Measurements from ENCODE around the gene NSD2. TPM values are rescaled to one million over a fixed set of nuclear protein-coding genes. Genes with fewer than 3 reads are reported as not detected.
A peak's percentile ranks its signal among the peaks of the same experiment; 100 is the strongest.

The NSD2 gene
- total and polyA plus RNA-seq, 9 of the 15 experiments (the other 6 are each of a cell fraction or from before 2014, with no cell fraction given), result 6.4 to 126 (median 58.8) TPM

DNA sequence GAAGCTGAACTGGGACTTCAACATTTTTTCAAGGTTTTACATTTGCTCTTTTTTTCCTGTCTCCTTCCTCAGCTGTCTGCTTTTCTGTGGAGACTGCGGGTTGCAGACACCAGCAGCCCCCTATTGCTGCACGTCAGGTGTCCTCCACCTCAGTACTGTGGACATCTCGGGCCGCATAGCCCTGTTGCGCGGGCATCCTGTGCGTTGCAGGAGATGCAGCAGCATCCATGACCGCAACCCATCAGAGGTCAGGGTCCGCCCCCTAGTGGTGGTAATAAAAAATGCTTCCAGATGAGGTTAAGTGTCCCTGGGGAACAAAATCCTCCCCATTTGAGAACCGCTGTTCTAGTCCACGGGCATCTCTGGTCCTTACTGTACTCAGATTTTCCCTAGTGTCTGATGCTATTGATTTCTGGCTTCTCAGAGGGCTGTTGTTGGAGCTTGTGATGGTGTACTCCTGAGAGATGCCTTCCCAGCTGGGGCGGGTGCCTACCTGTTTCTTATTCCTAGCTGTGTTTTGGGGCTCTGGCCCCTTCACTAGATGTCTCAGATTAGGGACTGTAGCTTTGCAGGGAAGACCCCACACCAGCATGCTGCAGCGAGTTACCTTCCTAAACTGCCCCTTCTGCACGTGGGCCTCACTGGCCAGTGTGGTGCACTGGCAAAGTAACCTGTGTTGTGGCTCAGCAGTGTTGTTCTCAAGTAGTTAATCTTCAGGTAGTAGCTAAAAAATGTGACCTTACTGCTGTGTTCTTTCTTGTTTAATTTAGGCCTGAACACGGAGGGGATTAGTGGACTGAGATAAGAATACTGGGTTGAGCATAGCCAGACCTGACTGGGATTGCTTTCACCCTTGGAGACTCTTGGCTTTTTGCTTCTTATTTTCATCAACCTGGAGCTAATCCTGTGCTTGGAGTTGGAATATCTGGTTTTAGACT is 28.2 kb downstream of the NSD2 start (continued):
- TF ChIP-seq ILK (tag; IDR thresholded peaks at IDR 0.05; ENCODE audit: borderline replicate concordance, low read depth) (no peak), ZNF586 (CRISPR knock-in tag; conservative IDR thresholded peaks at IDR 0.05) (no peak), ZMIZ1 (IDR thresholded peaks at IDR 0.05; ENCODE audit: low read depth in 2 of 2, low read length in 2 of 2) (0 out of 4 replicates have a peak, but pooled peaks of 1 of the 2 experiments have one; percentile 33)
- TF ChIP-seq, protein P1, sequence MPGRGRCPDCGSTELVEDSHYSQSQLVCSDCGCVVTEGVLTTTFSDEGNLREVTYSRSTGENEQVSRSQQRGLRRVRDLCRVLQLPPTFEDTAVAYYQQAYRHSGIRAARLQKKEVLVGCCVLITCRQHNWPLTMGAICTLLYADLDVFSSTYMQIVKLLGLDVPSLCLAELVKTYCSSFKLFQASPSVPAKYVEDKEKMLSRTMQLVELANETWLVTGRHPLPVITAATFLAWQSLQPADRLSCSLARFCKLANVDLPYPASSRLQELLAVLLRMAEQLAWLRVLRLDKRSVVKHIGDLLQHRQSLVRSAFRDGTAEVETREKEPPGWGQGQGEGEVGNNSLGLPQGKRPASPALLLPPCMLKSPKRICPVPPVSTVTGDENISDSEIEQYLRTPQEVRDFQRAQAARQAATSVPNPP (IDR thresholded peaks at IDR 0.05; ENCODE audit: borderline replicate concordance, insufficient read depth, insufficient read length), result no peak
- TF ChIP-seq, protein P2, sequence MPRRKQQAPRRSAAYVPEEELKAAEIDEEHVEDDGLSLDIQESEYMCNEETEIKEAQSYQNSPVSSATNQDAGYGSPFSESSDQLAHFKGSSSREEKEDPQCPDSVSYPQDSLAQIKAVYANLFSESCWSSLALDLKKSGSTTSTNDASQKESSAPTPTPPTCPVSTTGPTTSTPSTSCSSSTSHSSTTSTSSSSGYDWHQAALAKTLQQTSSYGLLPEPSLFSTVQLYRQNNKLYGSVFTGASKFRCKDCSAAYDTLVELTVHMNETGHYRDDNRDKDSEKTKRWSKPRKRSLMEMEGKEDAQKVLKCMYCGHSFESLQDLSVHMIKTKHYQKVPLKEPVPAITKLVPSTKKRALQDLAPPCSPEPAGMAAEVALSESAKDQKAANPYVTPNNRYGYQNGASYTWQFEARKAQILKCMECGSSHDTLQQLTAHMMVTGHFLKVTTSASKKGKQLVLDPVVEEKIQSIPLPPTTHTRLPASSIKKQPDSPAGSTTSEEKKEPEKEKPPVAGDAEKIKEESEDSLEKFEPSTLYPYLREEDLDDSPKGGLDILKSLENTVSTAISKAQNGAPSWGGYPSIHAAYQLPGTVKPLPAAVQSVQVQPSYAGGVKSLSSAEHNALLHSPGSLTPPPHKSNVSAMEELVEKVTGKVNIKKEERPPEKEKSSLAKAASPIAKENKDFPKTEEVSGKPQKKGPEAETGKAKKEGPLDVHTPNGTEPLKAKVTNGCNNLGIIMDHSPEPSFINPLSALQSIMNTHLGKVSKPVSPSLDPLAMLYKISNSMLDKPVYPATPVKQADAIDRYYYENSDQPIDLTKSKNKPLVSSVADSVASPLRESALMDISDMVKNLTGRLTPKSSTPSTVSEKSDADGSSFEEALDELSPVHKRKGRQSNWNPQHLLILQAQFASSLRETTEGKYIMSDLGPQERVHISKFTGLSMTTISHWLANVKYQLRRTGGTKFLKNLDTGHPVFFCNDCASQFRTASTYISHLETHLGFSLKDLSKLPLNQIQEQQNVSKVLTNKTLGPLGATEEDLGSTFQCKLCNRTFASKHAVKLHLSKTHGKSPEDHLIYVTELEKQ (CRISPR knock-in tag; IDR thresholded peaks at IDR 0.05), result no peak

Data from K562 (cell line).